GM12874 (cell line): Measurements from ENCODE around the gene ASXL1.

Source experiments
- CTCF ChIP-seq: IDR thresholded peaks from 2 replicates; pipeline ENCODE4 v1.5.1; 2011; ENCODE audit warnings: low read depth, mild to moderate bottlenecking, control low read depth, low read length, moderate library complexity; ENCODE audit not compliant: insufficient read depth

The ASXL1 gene

GRCh38 chr20:32474967-32475811 is 117.1 kb downstream of the ASXL1 start:
- TF ChIP-seq CTCF, result no peak

- TF ChIP-seq CTCF, result no peak
Observed at GRCh38 chr20:32476684-32477593, 118.8 kb downstream of the ASXL1 start.

GRCh38 chr20:32477594-32478512 is 119.7 kb downstream of the ASXL1 start:
- TF ChIP-seq CTCF, result no peak

- no peak for TF ChIP-seq CTCF
Observed at GRCh38 chr20:32478576-32478975, 120.4 kb downstream of the ASXL1 start.

- TF ChIP-seq CTCF, result no peak
Observed at GRCh38 chr20:32479012-32479411, 120.9 kb downstream of the ASXL1 start.

- no peak for TF ChIP-seq CTCF
Observed at GRCh38 chr20:32479697-32480171, 121.6 kb downstream of the ASXL1 start.
